ENCODE measurements around the gene CTDSPL. TPM values are rescaled to one million over a fixed set of nuclear protein-coding genes. Genes with fewer than 3 reads are reported as not detected.

CTDSPL gene
- total RNA-seq, 1 experiment from 2014 or later = 14.0 TPM

GRCh38 chr3:37973246-37974054 is 111.8 kb downstream of the CTDSPL start:
- BruUV-seq (replicated peaks) = no TSS peak
- POLR2A ChIA-PET (ENCODE audit: low non-redundant PET) = no interaction called here
- intact Hi-C loops (cut with micrococcal nuclease; ENCODE audit: unreplicated experiment) = loop anchor here (1.0 kb wide), 1 partner anchor 118 kb away; no protein-coding TSS in a partner anchor

GRCh38 chr3:37974121-37975083 is 112.7 kb downstream of the CTDSPL start:
- Histone ChIP-seq H3K36me3 (ENCODE audit: insufficient read depth, low read length, poor library complexity, severe bottlenecking) (no peaks in the 10 kb centered on the region), H3K27me3 (replicated peaks; ENCODE audit: insufficient read depth, low read depth, low read length, poor library complexity) (no peaks in the 10 kb centered on the region), H3K27ac (ENCODE audit: low read depth, low read length, poor library complexity, severe bottlenecking) (no peak overlapping the region), H3K4me3 (ENCODE audit: low read depth, low read length, poor library complexity, severe bottlenecking) (no peak overlapping the region), H3K4me1 (ENCODE audit: insufficient read depth, low read length, poor library complexity, severe bottlenecking) (no peaks in the 10 kb centered on the region), H3K9me3 (ENCODE audit: low read depth, low read length, poor library complexity, severe bottlenecking) (no peaks in the 10 kb centered on the region)
- DNase-seq (ENCODE audit: low spot score) = peak; percentile 43
- intact Hi-C loops (cut with micrococcal nuclease; ENCODE audit: unreplicated experiment) = loop anchor here (1.0 kb wide), 1 partner anchor 119 kb away; no protein-coding TSS in a partner anchor
- BruUV-seq (replicated peaks) = no TSS peak
- ChIA-PET POLR2A (ENCODE audit: low non-redundant PET) (no interaction called here), CTCF (no interaction called here)
- TF ChIP-seq EZH2 (IDR thresholded peaks at IDR 0.05; ENCODE audit: borderline replicate concordance, low read depth, low read length, poor library complexity, severe bottlenecking) (no peak), CTCF (conservative IDR thresholded peaks at IDR 0.05; ENCODE audit: low read depth, low read length) (peak; percentile 67)

More at GRCh38 chr3:37973246-37974054, 111.8 kb downstream of the CTDSPL start:
- Histone ChIP-seq H3K27me3 (replicated peaks; ENCODE audit: insufficient read depth, low read depth, low read length, poor library complexity) (no peaks in the 10 kb centered on the region), H3K4me1 (ENCODE audit: insufficient read depth, low read length, poor library complexity, severe bottlenecking) (no peaks in the 10 kb centered on the region), H3K27ac (ENCODE audit: low read depth, low read length, poor library complexity, severe bottlenecking) (no peak overlapping the region), H3K4me3 (ENCODE audit: low read depth, low read length, poor library complexity, severe bottlenecking) (no peak overlapping the region), H3K36me3 (ENCODE audit: insufficient read depth, low read length, poor library complexity, severe bottlenecking) (no peaks in the 10 kb centered on the region), H3K9me3 (ENCODE audit: low read depth, low read length, poor library complexity, severe bottlenecking) (no peaks in the 10 kb centered on the region)
- TF ChIP-seq CTCF (conservative IDR thresholded peaks at IDR 0.05; ENCODE audit: low read depth, low read length) (no peak), EZH2 (IDR thresholded peaks at IDR 0.05; ENCODE audit: borderline replicate concordance, low read depth, low read length, poor library complexity, severe bottlenecking) (no peak)
- CTCF ChIA-PET = no interaction called here
- DNase-seq (ENCODE audit: low spot score) = no peak

GRCh38 chr3:37979541-37980461 is 118.1 kb downstream of the CTDSPL start:
- CTCF ChIA-PET = no interaction called here
- POLR2A ChIA-PET (ENCODE audit: low non-redundant PET) = interaction anchor here (0.6 kb wide), 1 partner anchor 244 kb away, joined by 3 read pairs; no protein-coding TSS in a partner anchor
- Histone ChIP-seq H3K27ac (ENCODE audit: low read depth, low read length, poor library complexity, severe bottlenecking) (no peak overlapping the region), H3K36me3 (ENCODE audit: insufficient read depth, low read length, poor library complexity, severe bottlenecking) (no peaks in the 10 kb centered on the region), H3K9me3 (ENCODE audit: low read depth, low read length, poor library complexity, severe bottlenecking) (no peaks in the 10 kb centered on the region), H3K4me3 (ENCODE audit: low read depth, low read length, poor library complexity, severe bottlenecking) (no peak overlapping the region), H3K27me3 (replicated peaks; ENCODE audit: insufficient read depth, low read depth, low read length, poor library complexity) (no peaks in the 10 kb centered on the region), H3K4me1 (ENCODE audit: insufficient read depth, low read length, poor library complexity, severe bottlenecking) (no peaks in the 10 kb centered on the region)
- no peak for TF ChIP-seq CTCF (conservative IDR thresholded peaks at IDR 0.05; ENCODE audit: low read depth, low read length)
- no peak for DNase-seq (ENCODE audit: low spot score)
- no TSS peak for BruUV-seq (replicated peaks)
- intact Hi-C loops (cut with micrococcal nuclease; ENCODE audit: unreplicated experiment) = no loop called here

Measured in A673 (cell line).